ENCODE measurements around the gene ATXN7L1.
A peak's percentile ranks its signal among the peaks of the same experiment; 100 is the strongest.
"Not testable (repeated sequence)": the region's sequence is repeated elsewhere in the genome, so short reads cannot be mapped to it uniquely, and the experiment has no call there.

Gene ATXN7L1

GRCh38 chr7:105799006-105799405, 77.4 kb downstream of the ATXN7L1 start:
- no peak for DNase-seq

GRCh38 chr7:105797652-105798051, 78.7 kb downstream of the ATXN7L1 start:
- DNase-seq, result no peak

- no peak for DNase-seq
Observed at GRCh38 chr7:105796365-105796764, 80.0 kb downstream of the ATXN7L1 start.

GRCh38 chr7:105794741-105795729, 81.4 kb downstream of the ATXN7L1 start:
- no peak for DNase-seq

GRCh38 chr7:105792488-105793370, 83.7 kb downstream of the ATXN7L1 start:
- DNase-seq, result no peak

GRCh38 chr7:105791926-105792325, 84.5 kb downstream of the ATXN7L1 start:
- no peak for DNase-seq

- DNase-seq, result no peak
Observed at GRCh38 chr7:105790996-105791395, 85.4 kb downstream of the ATXN7L1 start.

- not testable (repeated sequence) for DNase-seq
Observed at GRCh38 chr7:105790452-105790851, 85.9 kb downstream of the ATXN7L1 start.

- no peak for DNase-seq
Observed at GRCh38 chr7:105788816-105789349, 87.5 kb downstream of the ATXN7L1 start.

- no peak for DNase-seq
Observed at GRCh38 chr7:105788356-105788755, 88.0 kb downstream of the ATXN7L1 start.

- no peak for DNase-seq
Observed at GRCh38 chr7:105787793-105788192, 88.6 kb downstream of the ATXN7L1 start.

- DNase-seq, result no peak
Observed at GRCh38 chr7:105786520-105787470, 89.6 kb downstream of the ATXN7L1 start.

- peak; percentile 65 for DNase-seq
Observed at GRCh38 chr7:105782391-105783042, 93.9 kb downstream of the ATXN7L1 start.

GRCh38 chr7:105779856-105780780, 96.3 kb downstream of the ATXN7L1 start:
- no peak for DNase-seq

- DNase-seq, result no peak
Observed at GRCh38 chr7:105778956-105779355, 97.4 kb downstream of the ATXN7L1 start.

GRCh38 chr7:105776986-105777910, 99.2 kb downstream of the ATXN7L1 start:
- no peak for DNase-seq

- no peak for DNase-seq
Observed at GRCh38 chr7:105776068-105776790, 100.2 kb downstream of the ATXN7L1 start.

- DNase-seq, result no peak
Observed at GRCh38 chr7:105775580-105775979, 100.8 kb downstream of the ATXN7L1 start.

Measured in activated CD4-positive, alpha-beta T cell treated with anti-CD3 and anti-CD28 coated beads, Interleukin-2, amount 50 U/mL, for 16 hours (primary cell).